Right atrium auricular region (tissue), 2 donors: ENCODE measurements around the gene TRAPPC2B. TPM values are rescaled to one million over a fixed set of nuclear protein-coding genes. Genes with fewer than 3 reads are reported as not detected.

Experiments
- DNase-seq: peaks from one replicate; pipeline ENCODE4 v3.0.0-alpha.2; 2019; ENCODE audit warnings: low spot score
- H3K27ac ChIP-seq, 2 donors: fragments of 200-600 bp; sonication (generic); 1 replicate in 1 of 2; 2 replicates in 1 of 2; pipeline ENCODE4 v1.5.1; 2016 to 2019
- H3K27me3 ChIP-seq, 2 donors: fragments of 200-600 bp; sonication (generic); one replicate each; pipeline versions ENCODE4 v1.5.1 to v1.6.0; 2017 to 2019
- H3K36me3 ChIP-seq: fragments of 200-600 bp; sonication (generic); one replicate; pipeline ENCODE4 v1.5.1; 2016
- H3K4me1 ChIP-seq, 2 donors: fragments of 200-600 bp; sonication (generic); one replicate each; pipeline versions ENCODE4 v1.5.1 to v1.6.0; 2017 to 2019
- H3K4me3 ChIP-seq, 2 donors: fragments of 200-600 bp; sonication (generic); 1 replicate in 1 of 2; 2 replicates in 1 of 2; pipeline ENCODE4 v1.5.1; 2017 to 2019; ENCODE audit warnings: mild to moderate bottlenecking in 1 of 2, moderate library complexity in 1 of 2
- H3K9me3 ChIP-seq, 2 donors: fragments of 200-600 bp; sonication (generic); one replicate each; pipeline ENCODE4 v1.5.1; 2019
- total RNA-seq, 2 donors: library from RNA; depleted of rRNA; stranded (reverse); fragments of >200 nt; gene quantifications; one replicate each; pipeline ENCODE4 v1.1.0, GENCODE V29; 2016
- TF ChIP-seq, protein P1 (sequence below), 2 donors: fragments of 200-600 bp; sonication (generic); IDR thresholded peaks; one replicate each; pipeline ENCODE4 v1.5.1; 2019; ENCODE audit warnings: antibody characterized with exemption in 2 of 2

The TRAPPC2B gene
- total RNA-seq, 2 donors from 2014 or later = 16.2 to 23.1 TPM

DNA sequence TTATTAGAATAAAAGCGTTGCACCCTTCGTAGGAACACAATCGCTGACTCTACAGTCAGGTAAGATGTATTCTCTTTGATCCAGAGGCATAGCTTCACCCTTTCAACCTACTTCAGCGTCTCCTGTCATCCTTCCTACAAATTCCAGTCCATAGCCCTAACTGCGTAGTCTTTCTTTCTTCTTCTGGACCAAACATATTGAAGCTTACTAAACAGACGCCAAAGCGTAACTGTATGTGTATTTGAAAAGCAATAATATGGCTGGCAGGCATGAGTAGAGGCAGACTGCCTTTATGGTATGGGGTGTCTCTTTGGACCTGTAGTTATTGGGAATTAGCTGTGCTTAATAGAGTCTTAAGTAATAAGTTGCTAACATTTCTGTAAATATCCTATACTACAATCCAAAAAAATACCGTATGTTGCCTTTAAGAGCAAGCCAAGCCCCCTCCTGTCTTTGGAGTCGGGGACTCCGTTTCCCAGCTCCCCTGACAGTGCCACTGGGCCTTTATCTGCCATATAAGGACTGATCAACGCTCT, 25.9 kb downstream of the TRAPPC2B start:
- H3K27me3 ChIP-seq = no peaks in the 10 kb centered on the region
- TF ChIP-seq, protein P1, sequence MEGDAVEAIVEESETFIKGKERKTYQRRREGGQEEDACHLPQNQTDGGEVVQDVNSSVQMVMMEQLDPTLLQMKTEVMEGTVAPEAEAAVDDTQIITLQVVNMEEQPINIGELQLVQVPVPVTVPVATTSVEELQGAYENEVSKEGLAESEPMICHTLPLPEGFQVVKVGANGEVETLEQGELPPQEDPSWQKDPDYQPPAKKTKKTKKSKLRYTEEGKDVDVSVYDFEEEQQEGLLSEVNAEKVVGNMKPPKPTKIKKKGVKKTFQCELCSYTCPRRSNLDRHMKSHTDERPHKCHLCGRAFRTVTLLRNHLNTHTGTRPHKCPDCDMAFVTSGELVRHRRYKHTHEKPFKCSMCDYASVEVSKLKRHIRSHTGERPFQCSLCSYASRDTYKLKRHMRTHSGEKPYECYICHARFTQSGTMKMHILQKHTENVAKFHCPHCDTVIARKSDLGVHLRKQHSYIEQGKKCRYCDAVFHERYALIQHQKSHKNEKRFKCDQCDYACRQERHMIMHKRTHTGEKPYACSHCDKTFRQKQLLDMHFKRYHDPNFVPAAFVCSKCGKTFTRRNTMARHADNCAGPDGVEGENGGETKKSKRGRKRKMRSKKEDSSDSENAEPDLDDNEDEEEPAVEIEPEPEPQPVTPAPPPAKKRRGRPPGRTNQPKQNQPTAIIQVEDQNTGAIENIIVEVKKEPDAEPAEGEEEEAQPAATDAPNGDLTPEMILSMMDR (IDR thresholded peaks at IDR 0.05) = no peak
- peaks cover 6% of the 10 kb centered on the region for H3K36me3 ChIP-seq
- no peak for DNase-seq
- H3K9me3 ChIP-seq = no peaks in the 10 kb centered on the region
- H3K4me1 ChIP-seq = peaks cover 0 to 18% of the 10 kb centered on the region in 2 donors
- H3K4me3 ChIP-seq = peak overlapping the region; percentile 27 to 92
- peak overlapping the region; percentile 92 to 96 for H3K27ac ChIP-seq

DNA sequence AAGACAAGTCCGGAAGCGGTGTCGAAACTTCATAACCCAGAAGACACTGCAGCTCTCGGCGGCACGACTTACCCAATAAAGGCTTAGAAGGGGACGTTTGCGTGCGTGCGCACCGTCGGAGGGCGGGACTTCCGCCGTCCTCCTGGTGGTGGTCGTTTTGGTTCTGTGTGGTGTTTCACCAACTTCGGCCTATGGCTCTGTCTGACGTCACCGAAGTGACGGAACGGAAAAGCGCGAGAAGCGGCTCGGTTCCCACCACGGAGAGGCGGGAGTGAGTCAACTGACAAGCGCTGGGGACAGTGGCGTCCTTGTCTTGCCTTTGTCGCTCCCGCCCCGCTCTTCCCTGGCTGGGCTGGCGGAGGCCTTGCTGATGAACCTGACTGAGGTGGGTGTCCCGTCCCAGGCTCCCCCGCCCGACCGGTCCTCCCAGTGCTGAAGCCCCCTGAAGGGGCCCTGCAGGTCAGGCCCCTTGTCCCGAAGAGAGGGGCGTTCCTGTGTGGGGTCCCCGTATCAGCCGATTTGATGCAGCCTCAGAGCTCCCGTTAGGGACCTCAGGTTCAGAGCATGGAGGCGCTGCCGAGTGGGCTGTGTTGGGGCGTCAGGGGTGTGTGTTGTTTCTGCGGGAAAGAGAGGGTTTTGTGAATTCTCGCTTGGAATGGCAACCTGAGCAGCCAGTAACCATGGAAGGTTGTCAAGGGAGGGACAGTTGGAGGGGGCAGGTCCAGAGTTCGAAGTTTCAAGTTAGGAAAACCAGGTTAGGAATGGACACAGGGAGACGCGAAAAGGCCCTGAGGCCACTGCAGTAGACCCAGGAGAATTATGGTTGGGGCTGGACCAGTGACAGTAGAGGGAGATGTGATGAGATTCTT, 26.6 kb downstream of the TRAPPC2B start, which contains the start of gene ZNF548:
Gene ZNF548 (plus strand): TSS at position 125 of the 869 bp plus-strand sequence. CDS start 246 bp downstream, at position 371.
- Histone ChIP-seq H3K4me3 (peak within 1 kb of the TSS; percentile 82 to 92), H3K36me3 (peaks cover 12% of the 10 kb centered on the region), H3K27ac (peak within 1 kb of the TSS; percentile 92 to 96), H3K4me1 (peaks cover 0 to 18% of the 10 kb centered on the region in 2 donors), H3K27me3 (no peaks in the 10 kb centered on the region), H3K9me3 (no peaks in the 10 kb centered on the region)
- DNase-seq = peak; percentile 99
- TF ChIP-seq, protein P1 (IDR thresholded peaks at IDR 0.05) = peak in 1 of 2 donors; percentile 29

DNA sequence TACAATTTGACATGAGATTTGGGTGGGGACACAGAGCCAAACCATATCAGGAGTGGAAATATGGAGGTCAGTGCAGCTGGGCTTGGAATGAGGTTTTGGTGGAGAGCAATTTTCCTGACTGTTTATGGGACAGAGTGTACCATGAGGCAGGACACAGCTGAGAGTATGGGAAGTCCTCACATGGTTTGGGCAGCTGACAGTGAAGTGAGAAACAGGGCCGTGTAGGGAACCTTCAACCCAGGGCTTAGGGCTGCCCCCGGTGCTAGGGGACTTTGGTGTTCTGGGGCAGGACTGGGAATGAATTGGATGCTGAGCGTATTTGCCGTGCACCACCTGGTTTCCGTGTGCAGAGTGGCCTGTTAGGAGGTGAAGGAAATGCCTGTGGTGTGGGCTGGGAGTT, 32.4 kb downstream of the TRAPPC2B start:
- Histone ChIP-seq H3K4me3 (no peak overlapping the region), H3K27me3 (no peaks in the 10 kb centered on the region), H3K4me1 (peaks cover 0 to 6% of the 10 kb centered on the region in 2 donors), H3K9me3 (peaks cover 0 to 29% of the 10 kb centered on the region in 2 donors), H3K27ac (no peak overlapping the region), H3K36me3 (peaks cover 46% of the 10 kb centered on the region)
- TF ChIP-seq, protein P1 (IDR thresholded peaks at IDR 0.05) = no peak
- no peak for DNase-seq

DNA sequence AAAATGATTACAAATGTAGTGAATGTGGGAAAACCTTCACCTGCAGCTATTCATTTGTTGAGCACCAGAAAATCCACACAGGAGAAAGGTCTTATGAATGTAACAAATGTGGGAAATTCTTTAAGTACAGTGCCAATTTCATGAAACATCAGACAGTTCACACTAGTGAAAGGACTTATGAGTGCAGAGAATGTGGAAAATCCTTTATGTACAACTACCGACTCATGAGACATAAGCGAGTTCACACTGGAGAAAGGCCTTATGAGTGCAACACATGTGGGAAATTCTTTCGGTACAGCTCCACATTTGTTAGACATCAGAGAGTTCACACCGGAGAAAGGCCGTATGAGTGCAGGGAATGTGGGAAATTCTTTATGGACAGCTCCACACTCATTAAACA, 35.5 kb downstream of the TRAPPC2B start:
- TF ChIP-seq, protein P1 (IDR thresholded peaks at IDR 0.05) = no peak
- Histone ChIP-seq H3K4me1 (no peaks in the 10 kb centered on the region), H3K27ac (no peak overlapping the region), H3K4me3 (no peak overlapping the region), H3K36me3 (peaks cover 44% of the 10 kb centered on the region), H3K9me3 (peaks cover 0 to 29% of the 10 kb centered on the region in 2 donors), H3K27me3 (no peaks in the 10 kb centered on the region)
- DNase-seq = no peak

DNA sequence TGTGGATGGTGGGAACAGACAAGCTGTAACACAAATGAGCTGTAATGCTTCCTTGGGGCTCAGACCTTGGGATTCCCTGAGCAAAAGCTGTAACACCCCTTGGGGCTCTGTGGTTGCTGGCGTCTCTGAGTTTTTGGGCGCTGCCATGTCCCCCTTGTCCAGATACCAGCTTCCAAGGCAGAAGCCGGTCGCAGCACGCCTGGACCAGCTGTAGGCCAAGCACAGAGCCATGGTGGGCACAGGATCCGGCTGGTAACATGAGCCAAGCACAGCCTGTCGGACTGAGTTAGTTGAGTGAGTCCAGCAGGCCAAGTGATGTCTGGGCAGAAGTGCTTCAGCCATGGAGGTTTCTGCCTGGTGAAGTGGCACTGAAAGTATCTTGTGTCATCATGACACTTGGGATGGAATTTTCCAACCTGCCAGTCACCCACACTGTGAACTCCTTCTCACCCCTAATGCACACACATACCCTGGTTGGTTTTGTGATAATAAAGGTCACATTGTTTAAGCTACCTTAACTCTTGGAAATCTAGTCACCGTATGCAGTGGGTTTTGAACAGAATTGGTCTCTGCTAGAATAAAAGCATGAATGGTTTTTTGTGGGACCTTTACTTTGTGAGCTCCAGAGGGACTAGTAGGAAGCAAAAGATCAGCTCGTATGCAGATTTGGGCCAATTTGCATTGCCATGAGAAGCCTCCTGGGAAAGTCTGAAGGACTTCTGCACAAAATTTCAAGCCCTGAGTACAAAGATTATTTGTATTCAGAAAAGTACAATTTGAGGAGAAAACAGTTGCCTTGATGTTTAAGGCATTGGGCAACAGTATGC, 40.6 kb downstream of the TRAPPC2B start:
- Histone ChIP-seq H3K9me3 (peaks cover 0 to 10% of the 10 kb centered on the region in 2 donors), H3K4me1 (no peaks in the 10 kb centered on the region), H3K36me3 (peaks cover 13% of the 10 kb centered on the region), H3K27ac (no peak overlapping the region), H3K4me3 (no peak overlapping the region), H3K27me3 (no peaks in the 10 kb centered on the region)
- TF ChIP-seq, protein P1 (IDR thresholded peaks at IDR 0.05) = no peak
- no peak for DNase-seq
